C1 segment of cervical spinal cord (tissue), 14 donors: Measurements from ENCODE around the gene ABLIM2.
A peak's percentile ranks its signal among the peaks of the same experiment; 100 is the strongest.

ENCODE experiments used
- DNase-seq, 14 donors: peaks; one replicate each; lab custom pipeline; 2025; lab: John Stamatoyannopoulos, UW

The ABLIM2 gene

GRCh38 chr4:8194306-8195242, 36.0 kb upstream of the ABLIM2 start:
- no peak for DNase-seq

DNA sequence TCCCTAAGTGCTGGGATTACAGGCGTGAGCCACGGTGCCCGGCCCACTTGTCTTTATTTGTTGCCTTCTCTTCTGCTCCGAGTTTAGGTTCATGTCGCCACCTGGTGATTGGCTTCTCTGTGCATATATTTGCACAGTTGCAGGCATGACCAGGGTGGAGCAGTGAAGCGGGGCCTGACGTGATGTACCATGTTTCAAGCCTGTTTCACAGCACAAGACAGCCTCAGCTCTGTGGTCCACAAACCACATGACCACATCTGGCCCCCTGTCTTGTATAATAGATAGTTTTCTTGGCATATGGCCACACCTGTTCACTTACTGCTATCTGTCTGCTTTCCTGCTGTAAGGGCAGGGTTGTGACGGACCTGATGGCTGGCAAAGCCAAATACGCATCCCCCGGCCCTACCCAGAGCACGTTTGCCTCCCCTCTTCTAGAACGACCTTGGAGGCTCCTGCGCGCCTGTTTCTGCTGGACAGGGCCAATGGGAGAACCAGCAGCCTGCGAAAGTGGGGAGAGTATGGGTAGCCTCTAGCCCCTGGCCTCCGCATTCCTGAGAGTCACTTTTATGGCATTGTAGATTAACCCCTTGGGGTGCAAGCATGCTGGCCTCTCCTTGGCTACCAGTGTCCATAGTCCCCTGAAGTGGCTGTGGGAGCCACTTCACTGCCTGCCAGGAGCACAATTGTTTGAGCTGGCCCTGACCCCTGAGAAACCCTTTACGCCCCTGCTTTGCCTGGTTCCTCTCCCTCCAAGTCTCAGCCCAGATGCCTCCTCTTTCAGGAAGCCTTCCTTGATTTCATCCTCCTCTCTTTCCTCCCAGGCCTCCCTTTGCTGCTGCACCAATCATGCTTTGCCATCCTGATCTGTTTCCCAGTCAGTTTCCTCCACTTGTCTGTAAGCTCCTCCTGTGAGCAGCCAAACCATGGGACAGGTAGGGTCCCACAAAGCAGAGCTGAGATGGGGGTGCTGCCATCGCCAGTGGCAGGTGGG, 34.4 kb upstream of the ABLIM2 start:
- DNase-seq, result no peak

DNA sequence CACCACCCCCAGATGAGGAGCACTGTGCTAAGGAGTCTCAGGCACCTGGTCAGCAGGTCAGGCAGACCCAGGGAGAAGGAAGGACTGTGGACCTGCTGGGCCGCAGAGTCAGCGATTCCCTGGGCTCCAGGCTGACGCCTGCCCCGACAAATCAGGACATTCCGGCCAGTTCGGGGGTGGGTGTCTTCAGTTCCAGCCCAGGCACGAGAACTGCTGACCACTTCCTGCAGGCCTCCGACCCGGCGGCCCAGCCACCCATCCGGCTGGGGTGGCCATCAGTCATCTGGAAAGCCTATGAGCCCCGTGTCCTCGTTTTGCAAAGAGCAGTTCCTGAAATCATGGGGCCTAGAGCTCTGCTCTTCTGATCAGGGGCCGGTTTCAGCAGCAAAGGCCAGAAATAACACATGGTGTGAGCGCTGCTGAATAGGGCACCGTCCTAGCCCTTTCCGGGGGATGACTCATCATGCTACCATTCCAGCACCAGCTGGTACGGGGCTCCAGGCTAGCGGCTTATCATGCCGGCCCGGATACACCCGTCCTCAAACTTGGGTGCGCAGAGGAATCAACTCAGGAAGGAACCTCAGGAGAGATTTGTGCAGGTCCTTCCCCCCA, 32.6 kb upstream of the ABLIM2 start:
- peak in 10 of 14 donors; percentile 34 to 72 (median 54) for DNase-seq

DNA sequence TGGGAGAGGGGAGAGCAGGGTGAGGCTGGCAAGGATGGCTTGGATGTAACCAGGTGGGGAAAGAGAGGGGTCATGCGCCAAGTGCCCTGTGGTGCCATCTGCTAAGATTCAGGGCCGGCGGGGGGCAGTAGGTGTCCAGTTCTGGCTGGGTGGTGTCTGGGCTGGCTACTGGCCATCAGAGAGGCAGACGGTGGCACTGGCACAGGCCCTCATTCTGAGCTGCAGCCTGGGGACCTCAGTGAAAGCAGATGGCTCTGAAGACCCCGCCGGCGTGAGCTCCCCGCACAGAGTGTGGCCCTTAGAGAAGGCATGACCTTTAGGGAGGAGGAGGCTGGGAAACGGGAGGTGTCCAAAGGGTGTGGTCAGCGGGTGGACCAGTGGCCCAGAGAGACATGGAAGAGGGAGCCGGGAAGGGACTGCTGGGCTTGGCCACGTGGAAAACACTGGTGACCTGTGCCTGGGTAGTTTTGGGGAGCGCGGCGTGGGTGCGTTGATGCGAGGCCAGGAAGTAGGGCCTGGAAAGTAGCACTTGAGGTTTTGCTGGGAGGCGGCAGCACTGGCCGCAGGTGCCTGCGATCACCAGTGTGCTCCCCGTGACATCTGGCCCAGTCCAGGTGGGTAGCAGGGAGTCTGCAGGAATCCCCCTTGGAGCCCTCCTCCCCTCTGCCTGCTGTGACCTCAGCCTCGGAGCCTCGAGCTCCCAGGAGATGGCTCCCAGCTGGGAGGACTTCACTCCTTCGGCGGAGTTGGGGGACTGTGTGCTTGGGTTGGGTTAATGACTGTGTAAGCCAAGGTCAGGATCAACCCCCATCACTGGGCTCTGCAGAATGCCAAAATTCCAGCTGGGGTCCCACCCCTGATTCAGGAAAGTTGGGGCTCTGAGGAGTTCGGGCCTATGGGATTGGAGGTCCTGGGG, 31.2 kb upstream of the ABLIM2 start:
- peak in 1 of 14 donors; percentile 69 for DNase-seq

- peak in 7 of 14 donors; percentile 24 to 48 (median 35) for DNase-seq
Observed at GRCh38 chr4:8188743-8189550, 30.3 kb upstream of the ABLIM2 start.

GRCh38 chr4:8188085-8188484, 29.5 kb upstream of the ABLIM2 start:
- no peak for DNase-seq

DNA sequence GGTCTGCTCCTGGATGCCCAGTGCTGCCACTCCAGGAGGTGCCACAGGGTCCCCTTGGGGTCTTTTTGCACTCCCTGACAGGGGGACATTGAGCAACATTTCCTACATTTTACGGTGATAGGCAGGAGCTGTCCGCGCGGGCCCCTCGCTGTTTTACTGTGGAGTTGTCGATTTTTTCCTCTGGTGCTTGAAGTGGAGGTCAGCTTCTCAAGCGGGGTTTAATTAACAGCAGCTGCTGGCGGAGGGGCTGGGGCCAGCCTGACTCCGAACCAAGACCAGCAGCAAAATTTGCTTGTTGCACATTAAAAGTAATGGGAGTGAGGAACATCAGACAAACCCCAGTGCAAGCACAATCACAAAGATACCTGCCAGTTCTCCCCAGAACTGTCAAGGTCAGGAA, 27.3 kb upstream of the ABLIM2 start:
- no peak for DNase-seq

DNA sequence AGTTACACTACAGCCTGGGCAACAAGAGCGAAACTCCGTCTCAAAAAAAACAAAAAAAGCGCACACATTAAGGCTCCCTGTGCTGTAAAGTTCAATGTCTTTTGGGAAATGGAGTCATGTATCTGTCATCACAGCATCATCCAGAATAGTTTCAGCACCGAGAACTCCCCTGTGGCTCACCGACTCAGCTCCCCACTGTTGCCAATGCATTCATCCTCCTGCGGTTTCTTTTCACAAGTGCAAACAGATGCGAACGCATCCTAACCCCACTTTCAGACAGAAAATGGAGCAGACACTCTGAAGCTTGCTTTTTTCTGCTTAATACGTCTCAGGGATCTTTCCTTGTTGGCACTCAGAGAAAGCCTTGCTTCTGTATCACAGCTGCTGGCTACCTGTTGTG, 26.7 kb upstream of the ABLIM2 start:
- no peak for DNase-seq

DNA sequence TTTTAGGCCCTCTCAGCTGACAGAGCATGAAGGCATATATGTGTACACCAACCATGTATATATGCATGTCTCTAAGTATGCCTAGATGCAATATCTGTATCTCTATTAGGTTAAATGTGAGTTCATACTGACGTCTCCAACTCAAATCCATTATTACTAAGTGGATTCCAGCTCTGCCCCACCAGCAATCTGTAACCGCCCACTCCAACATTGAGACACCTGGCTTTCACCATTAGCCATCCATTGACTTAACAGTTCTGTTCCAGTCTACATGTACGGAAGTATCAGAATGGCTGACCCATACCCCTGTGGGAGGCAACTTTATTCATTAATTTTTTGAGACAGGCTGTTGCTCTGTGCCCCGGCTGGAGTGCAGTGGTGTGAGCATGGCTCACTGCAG, 25.4 kb upstream of the ABLIM2 start:
- no peak for DNase-seq

- DNase-seq, result no peak
Observed at GRCh38 chr4:8182858-8183725, 24.5 kb upstream of the ABLIM2 start.

DNA sequence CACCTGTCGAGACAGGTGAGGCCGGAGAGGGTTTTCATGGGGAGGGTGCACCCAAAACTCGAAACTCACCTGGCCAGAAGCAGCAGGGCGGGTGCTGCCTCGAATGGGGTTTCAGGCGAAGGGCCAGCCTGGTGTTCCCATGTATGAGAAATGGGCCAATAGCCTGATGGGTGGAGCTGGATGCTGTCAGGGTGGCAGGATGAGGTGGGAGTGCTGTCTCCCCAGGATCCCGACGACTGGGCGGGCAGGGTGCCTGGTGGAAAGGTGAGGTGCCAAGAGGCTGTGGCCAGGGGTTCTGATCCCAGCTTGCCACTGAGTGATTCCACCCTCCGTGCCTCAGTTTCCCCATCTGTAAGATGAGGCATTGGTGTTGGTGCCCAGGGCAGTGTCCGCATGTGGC, 23.7 kb upstream of the ABLIM2 start:
- DNase-seq, result no peak

- DNase-seq, result no peak
Observed at GRCh38 chr4:8181844-8182243, 23.2 kb upstream of the ABLIM2 start.

DNA sequence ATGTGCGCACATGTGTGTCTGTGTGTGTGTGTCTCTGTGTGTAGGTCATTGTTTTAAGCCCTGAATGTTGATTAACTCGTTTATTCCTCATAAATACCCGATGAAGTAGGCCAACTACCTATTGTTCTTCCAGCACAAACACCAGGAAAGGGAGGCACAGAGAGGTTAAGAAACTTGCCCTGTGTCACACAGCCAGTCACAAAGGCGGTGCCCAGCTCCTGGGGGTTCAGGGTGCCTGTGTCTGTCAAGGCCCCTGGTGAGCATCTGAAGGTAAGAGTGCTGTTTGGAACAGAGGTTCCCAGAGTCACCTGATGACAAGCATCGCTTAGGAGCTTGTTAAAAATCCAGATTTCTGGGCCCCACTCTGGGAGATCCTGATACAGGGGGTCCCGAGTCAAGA, 22.5 kb upstream of the ABLIM2 start:
- DNase-seq, result no peak

GRCh38 chr4:8180310-8181093, 21.9 kb upstream of the ABLIM2 start:
- DNase-seq, result no peak

DNA sequence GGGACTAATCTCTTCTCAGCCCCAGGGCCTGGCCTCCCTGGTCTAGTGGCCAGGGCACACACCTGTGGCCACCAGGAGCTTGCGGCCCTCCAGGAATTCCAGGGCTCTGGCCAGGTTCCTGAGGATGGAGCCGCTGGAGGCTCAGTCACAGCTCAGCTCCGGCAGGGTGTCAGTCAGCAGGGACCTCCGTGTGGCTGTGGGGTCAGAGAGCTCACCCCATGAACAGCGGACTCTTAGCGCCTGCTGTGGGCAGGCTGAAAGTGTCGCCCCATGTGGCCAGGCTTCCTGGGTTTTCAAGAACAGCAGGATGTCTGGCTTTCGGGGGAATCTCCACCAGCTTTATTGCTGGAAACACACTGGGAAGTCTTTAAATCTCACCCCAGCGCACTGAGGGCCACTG, 21.2 kb upstream of the ABLIM2 start:
- no peak for DNase-seq

- no peak for DNase-seq
Observed at GRCh38 chr4:8179074-8179473, 20.5 kb upstream of the ABLIM2 start.

DNA sequence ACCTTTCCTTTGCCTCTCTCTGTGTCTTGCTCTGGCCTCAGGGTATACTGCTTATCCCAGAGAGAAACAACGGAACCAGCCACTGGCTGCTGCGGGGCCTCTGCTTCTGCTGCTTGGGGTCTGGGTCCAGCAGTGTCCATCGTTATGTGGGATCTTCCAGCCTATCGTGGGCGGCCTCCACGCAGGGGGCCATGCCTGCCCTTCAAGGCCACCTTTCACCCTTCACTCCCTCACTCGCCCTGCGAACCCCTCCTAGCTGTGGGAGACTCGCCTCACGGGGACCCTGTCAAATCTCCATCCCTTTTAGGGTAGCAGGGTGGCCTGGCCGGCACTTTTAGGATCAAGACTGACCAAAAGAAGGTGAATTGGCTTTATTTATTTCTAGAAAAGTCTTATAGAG, 19.3 kb upstream of the ABLIM2 start:
- DNase-seq, result no peak

- DNase-seq, result no peak
Observed at GRCh38 chr4:8177552-8177951, 18.9 kb upstream of the ABLIM2 start.
